Stomach (tissue), 19 donors: Measurements from ENCODE around the gene SLC27A4. TPM values are rescaled to one million over a fixed set of nuclear protein-coding genes. Genes with fewer than 3 reads are reported as not detected.

Experiments
- DNase-seq, 2 donors: peaks; one replicate each; pipeline versions ENCODE4 v3.0.0 to v3.0.0-alpha.2; 2013 to 2019
- H3K27ac ChIP-seq, 5 donors: fragments of 200-600 bp in 4 of 5; sonication (generic) in 4 of 5; one replicate each; pipeline ENCODE4 v1.5.1; 2013 to 2019; ENCODE audit warnings: mild to moderate bottlenecking in 1 of 5, moderate library complexity in 1 of 5
- H3K27me3 ChIP-seq, 3 donors: fragments of 200-600 bp; sonication (generic); one replicate each; pipeline ENCODE4 v1.5.1; 2017 to 2019; ENCODE audit warnings: mixed run types in 1 of 3
- H3K36me3 ChIP-seq, 4 donors: fragments of 200-600 bp; sonication (generic); 1 replicate in 3 of 4; 2 replicates in 1 of 4; pipeline ENCODE4 v1.5.1; 2016 to 2019
- H3K4me1 ChIP-seq, 4 donors: fragments of 200-600 bp; sonication (generic); one replicate each; pipeline ENCODE4 v1.5.1; 2016 to 2019
- H3K4me3 ChIP-seq, 4 donors: fragments of 200-600 bp; sonication (generic) in 3 of 4; one replicate each; pipeline ENCODE4 v1.5.1; 2016 to 2019; ENCODE audit warnings: mild to moderate bottlenecking in 1 of 4
- H3K9me3 ChIP-seq, 4 donors: fragments of 200-600 bp; sonication (generic); one replicate each; pipeline ENCODE4 v1.5.1; 2016 to 2019
- CTCF ChIP-seq, 7 experiments: fragments of 450-650 bp in 4 of 7; fragments of 200-600 bp in 3 of 7; sonication (generic) in 3 of 7; IDR thresholded peaks; one replicate each; pipeline ENCODE4 v1.5.1; 2016 to 2019; ENCODE audit warnings: antibody characterized with exemption in 7 of 7, control low read depth in 2 of 7, mild to moderate bottlenecking in 1 of 7
- EP300 ChIP-seq: sonication (generic); formaldehyde crosslinking; IDR thresholded peaks from one replicate; pipeline ENCODE4 v1.6.1; 2017; ENCODE audit warnings: antibody characterized with exemption
- POLR2A ChIP-seq, 4 donors: fragments of 450-650 bp; IDR thresholded peaks; one replicate each; pipeline ENCODE4 v1.6.1; 2016; ENCODE audit warnings: antibody characterized with exemption in 4 of 4, control low read depth in 2 of 4, mild to moderate bottlenecking in 1 of 4, moderate library complexity in 1 of 4
- POLR2AphosphoS5 ChIP-seq, 3 donors: sonication (generic); formaldehyde crosslinking; IDR thresholded peaks; one replicate each; pipeline ENCODE4 v1.6.1; 2016; ENCODE audit warnings: antibody characterized with exemption in 3 of 3
- WGBS, 5 donors: extraction: QIAGEN DNeasy Blood & Tissue Kit in 3 of 5; methylation state at CpG; one replicate each; pipeline versions ENCODE4 v1.1.5 to v1.1.7; 2013 to 2018; 5-methylcytosine and 5-hydroxymethylcytosine counted together
- intact Hi-C: fragments of 100-400 bp; cut with DNase I; formaldehyde crosslinking; loops from one replicate; pipeline ENCODE4 v1.15.1; 2023; ENCODE audit warnings: low total_unique reads
- long read RNA-seq, 10 donors: transcript quantifications; one replicate each; lab custom pipeline, GENCODE V29; 2026
- polyA plus RNA-seq, 3 donors: library from polyadenylated mRNA; stranded (reverse); fragments of 200-250 nt; gene quantifications; one replicate each; pipeline ENCODE4 v1.2.3, GENCODE V29; 2013
- total RNA-seq, 5 donors: library from RNA; depleted of rRNA; stranded (reverse); fragments of >200 nt; gene quantifications; one replicate each; pipeline versions ENCODE4 v1.1.0 to v1.2.3, GENCODE V29; 2014 to 2016
- donor health status: healthy with polysubstance abuse.
- donor health status: Bipolar disorder and iron deficiency.
- donor health status: healthy.

The SLC27A4 gene
- total RNA-seq (100 to 1,000 TPM in 1 of 5 donors, 10 to 100 TPM in 3, 1 to 10 TPM in 1; 9.0 to 200 (median 24.1) TPM), polyA plus RNA-seq (10 to 100 TPM in 2 of 3 donors, 1 to 10 TPM in 1; 6.0 to 21.4 (median 20.1) TPM)
- long read RNA-seq, donor 1 = 0 reads
- long read RNA-seq, donor 2, partial matches to known transcripts = 0 of 2 reads
- long read RNA-seq, donor 2, other reads (novel, unspliced or antisense) = 0 of 2 reads
- long read RNA-seq, donor 3 = 0 reads
- long read RNA-seq, donor 4 = 0 reads
- long read RNA-seq, donor 5 = 0 reads
- long read RNA-seq, donor 6, transcript SLC27A4-201 (13 exons, 3,028 nt) = major isoform, 5 of 5 reads
- long read RNA-seq, donor 6, partial matches to known transcripts = 0 of 5 reads
- long read RNA-seq, donor 6, other reads (novel, unspliced or antisense) = 0 of 5 reads
- long read RNA-seq, donor 7, partial matches to known transcripts = 0 of 3 reads
- long read RNA-seq, donor 7, other reads (novel, unspliced or antisense) = 0 of 3 reads
- long read RNA-seq, donor 8, partial matches to known transcripts = 0 of 1 reads
- long read RNA-seq, donor 8, other reads (novel, unspliced or antisense) = 0 of 1 reads
- long read RNA-seq, donor 9 = 0 reads
- long read RNA-seq, donor 10, partial matches to known transcripts = 0 of 2 reads
- long read RNA-seq, donor 10, other reads (novel, unspliced or antisense) = 0 of 2 reads

DNA sequence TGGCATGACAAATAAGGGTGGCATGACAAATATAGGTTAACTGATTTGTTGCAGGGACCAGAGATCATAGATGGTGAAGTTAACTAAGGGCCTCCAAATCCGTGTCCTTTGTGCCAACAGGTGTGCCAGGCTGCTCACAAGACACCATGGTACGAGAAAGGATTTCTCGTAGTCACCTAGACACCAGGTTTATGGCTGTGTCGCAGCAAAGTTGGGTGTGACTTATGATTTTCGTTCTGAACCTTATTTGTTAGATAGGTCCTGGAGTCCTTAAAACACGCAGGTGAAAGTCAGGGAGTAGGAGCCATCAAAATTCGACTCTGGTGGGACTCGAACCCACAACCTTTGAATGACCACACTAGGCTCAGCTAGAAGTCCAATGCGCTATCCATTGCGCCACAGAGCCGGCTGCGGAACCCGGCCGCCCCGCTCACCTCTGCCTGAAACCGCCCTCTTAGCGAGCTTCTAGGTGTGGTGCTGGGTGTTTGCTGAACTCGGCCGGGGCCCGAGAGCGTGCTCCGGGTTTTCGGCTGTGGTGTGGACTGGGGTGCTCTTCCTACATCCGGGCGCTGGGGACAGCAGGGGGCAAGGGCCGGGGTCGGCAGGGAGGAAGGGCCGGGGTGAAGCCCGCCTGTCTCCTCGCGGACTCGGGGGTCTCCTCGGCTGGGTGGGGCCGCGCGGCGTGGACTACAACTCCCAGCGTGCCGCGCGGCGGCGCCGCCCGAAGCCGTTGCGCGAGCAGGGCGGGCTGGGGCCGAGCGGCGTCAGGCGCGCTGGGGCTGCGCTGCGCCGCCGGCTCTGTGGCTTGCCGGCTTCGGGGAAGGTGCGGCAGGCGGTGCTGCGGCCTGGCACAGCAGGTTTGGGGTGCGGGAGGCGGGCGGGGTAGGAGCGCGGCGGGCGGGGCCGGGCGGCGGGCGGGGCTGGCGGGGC lies at the start of gene SLC27A4:
Gene SLC27A4 (plus strand): TSS at position 767 of the 930 bp plus-strand sequence. CDS start 2,606 bp downstream, outside the sequence.
- Histone ChIP-seq H3K9me3 (no peaks in the 10 kb centered on the region), H3K27me3 (no peaks in the 10 kb centered on the region), H3K4me1 (peaks cover 0 to 21% (median 21%) of the 10 kb centered on the region in 4 donors), H3K36me3 (peaks cover 17 to 30% (median 26%) of the 10 kb centered on the region in 4 donors), H3K4me3 (peak within 1 kb of the TSS; percentile 73 to 92 (median 84)), H3K27ac (peak within 1 kb of the TSS; percentile 83 to 93 (median 87))
- DNase-seq = peak; percentile 87 to 95
- 3 to 16% (median 4%) methylated on average over 19 to 75 of the region's 75 CpGs for WGBS, 5 donors
- intact Hi-C loops = no loop called here
- TF ChIP-seq POLR2A (IDR thresholded peaks at IDR 0.05) = no peak
- peak in 1 of 7 experiments; percentile 0 for TF ChIP-seq CTCF (IDR thresholded peaks at IDR 0.05)
- TF ChIP-seq EP300 = no peak
- peak in 1 of 3 donors; percentile 9 for TF ChIP-seq POLR2AphosphoS5 (IDR thresholded peaks at IDR 0.05)

DNA sequence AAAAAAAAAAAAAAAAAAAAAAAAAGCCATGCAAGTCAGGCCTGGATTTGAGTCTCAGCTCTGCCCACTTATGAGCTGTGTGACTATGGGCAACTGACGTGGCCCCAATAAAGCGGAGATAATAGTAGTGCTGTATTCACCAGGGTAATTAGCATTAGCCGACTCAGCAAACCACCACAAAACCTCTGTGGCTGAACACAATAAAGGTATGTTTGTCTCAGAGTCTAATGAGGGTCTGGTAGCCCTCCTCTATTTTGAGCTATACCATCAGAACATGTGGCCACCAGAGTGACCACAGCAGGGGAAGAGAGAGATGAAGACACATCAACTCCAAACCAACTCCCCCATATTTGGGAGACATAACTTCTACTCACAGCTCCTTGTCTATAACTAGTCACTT lies 48.3 kb upstream of the SLC27A4 start:
- no peak for TF ChIP-seq CTCF (IDR thresholded peaks at IDR 0.05)
- H3K9me3 ChIP-seq = no peaks in the 10 kb centered on the region
- peaks cover 6 to 20% (median 19%) of the 10 kb centered on the region in 4 donors for H3K4me1 ChIP-seq
- no peak overlapping the region for H3K27ac ChIP-seq
- peaks cover 0 to 31% (median 21%) of the 10 kb centered on the region in 4 donors for H3K36me3 ChIP-seq
- DNase-seq = no peak
- intact Hi-C loops = no loop called here
- H3K4me3 ChIP-seq = no peak overlapping the region
- no peaks in the 10 kb centered on the region for H3K27me3 ChIP-seq
- WGBS, 5 donors = 82 to 94% (median 89%) methylated on average over 3 of the region's 3 CpGs

GRCh38 chr9:128293091-128293490 lies 47.2 kb upstream of the SLC27A4 start:
- intact Hi-C loops = no loop called here

More at GRCh38 chr9:128293091-128293490, 47.2 kb upstream of the SLC27A4 start:
- no peak for DNase-seq
- WGBS, 5 donors = 82 to 96% (median 93%) methylated on average over 4 of the region's 4 CpGs
- Histone ChIP-seq H3K9me3 (no peaks in the 10 kb centered on the region), H3K27me3 (no peaks in the 10 kb centered on the region), H3K36me3 (peaks cover 0 to 23% (median 13%) of the 10 kb centered on the region in 4 donors), H3K27ac (no peak overlapping the region), H3K4me3 (no peak overlapping the region), H3K4me1 (peaks cover 6 to 22% (median 20%) of the 10 kb centered on the region in 4 donors)
- no peak for TF ChIP-seq CTCF (IDR thresholded peaks at IDR 0.05)
- TF ChIP-seq EP300 = no peak
- TF ChIP-seq POLR2A (IDR thresholded peaks at IDR 0.05) = no peak
- no peak for TF ChIP-seq POLR2AphosphoS5 (IDR thresholded peaks at IDR 0.05)
